ENCODE results near the gene EFHD2.
"Not testable (repeated sequence)": the region's sequence is repeated elsewhere in the genome, so short reads cannot be mapped to it uniquely, and the experiment has no call there.

The EFHD2 gene

DNA sequence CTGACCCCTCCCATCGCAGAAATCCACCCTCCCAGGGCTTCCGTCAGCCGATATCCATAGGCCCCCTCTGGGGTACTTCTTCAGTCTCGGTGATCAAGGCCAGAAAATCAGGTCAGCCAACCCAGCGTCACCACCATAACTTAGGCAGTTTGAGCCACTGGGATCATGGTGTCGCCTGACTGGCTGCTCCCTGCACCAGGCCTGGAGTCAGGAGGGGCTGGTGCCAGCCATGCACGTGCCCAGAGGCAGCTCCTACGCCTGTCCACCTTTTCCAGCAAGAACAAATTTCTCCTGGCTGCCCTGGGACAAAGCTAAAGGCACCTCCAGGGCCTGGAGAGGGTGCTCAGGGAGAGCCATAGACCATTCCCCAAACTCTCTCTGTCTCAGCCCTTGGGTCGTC is 23.8 kb downstream of the EFHD2 start:
- DNase-seq: no peak

- not testable (repeated sequence) for DNase-seq
Measured at GRCh38 chr1:15434739-15435138, 25.1 kb downstream of the EFHD2 start.

DNA sequence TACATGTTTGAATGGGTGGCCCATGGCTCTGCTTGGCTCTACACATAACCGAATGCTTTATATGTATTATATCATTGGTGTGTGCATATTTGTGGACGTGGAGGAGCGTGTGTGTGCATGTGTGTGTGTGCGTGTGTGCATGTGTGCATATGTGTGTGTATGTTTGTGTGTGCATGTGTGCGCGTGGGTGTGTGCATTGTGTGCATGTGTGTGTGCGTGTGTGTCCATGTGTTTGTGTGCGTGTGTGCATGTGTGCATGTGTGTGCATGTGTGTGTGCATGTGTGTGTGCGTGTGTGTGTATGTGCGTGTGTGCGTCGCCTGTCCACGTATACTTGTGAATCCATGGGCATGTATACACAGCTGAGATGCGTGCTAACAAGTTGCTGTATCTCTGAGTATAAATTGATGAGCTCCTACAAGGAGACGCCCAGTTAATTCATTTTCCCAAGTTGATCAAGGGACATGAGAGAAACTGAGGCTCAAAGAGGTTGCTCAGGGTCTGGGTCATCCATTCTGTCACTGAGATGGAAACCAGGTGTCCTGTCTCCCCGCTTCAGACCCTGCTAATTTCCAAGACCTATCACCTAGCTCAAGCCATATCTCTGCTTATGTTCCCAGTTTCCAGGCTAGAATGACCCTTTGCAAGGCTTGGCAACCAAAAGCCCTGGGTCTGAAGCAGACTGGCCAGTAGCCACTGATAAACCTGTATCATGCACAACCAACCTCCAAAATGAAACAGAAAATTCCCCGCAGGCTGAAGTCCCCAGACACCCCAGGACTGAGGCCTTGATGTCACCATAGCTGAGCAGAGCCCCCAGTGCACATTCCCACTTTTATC is 25.8 kb downstream of the EFHD2 start:
- no peak for DNase-seq

- no peak for DNase-seq
Measured at GRCh38 chr1:15436881-15437442, 27.3 kb downstream of the EFHD2 start.

DNA sequence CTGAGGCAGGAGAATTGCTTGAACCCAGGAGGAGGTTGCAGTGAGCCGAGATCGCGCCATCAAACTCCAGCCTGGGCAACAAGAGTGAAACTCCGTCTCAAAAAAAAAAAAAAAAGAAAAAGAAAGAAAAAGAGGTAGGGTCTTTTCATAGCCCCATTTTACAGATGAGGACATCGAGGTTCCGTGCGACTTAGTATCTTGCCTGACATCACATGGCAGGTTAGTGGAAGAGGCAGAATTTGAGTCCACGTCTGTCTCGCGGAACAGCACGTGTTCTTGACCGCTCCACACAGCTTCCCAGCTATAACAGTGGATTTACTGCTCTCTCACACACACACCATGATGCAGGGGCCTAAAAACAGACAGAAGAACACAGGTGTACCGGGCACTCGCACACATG is 29.6 kb downstream of the EFHD2 start:
- no peak for DNase-seq

GRCh38 chr1:15440357-15440756 is 30.7 kb downstream of the EFHD2 start:
- no peak for DNase-seq

GRCh38 chr1:15441247-15441646 is 31.6 kb downstream of the EFHD2 start:
- DNase-seq: no peak

DNA sequence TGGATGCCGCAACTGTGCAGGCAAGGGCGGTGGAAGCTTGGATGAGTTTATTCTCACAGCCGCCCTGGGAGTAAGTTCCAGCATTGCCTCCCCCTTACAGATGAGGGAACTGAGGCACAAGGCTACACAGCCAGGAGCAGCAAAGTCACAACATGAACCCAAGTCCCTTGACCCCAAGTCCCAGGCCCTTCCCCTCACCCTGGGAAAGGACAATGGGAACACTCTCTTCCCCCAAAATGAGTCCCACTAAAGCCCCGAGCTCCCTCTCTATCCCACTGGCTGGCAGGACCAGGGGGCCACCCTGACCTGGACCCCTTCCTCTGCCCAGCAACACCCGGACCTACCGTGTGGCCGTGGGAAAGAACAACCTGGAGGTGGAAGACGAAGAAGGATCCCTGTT is 32.4 kb downstream of the EFHD2 start:
- no peak for DNase-seq

GRCh38 chr1:15442759-15443158 is 33.1 kb downstream of the EFHD2 start:
- no peak for DNase-seq

DNA sequence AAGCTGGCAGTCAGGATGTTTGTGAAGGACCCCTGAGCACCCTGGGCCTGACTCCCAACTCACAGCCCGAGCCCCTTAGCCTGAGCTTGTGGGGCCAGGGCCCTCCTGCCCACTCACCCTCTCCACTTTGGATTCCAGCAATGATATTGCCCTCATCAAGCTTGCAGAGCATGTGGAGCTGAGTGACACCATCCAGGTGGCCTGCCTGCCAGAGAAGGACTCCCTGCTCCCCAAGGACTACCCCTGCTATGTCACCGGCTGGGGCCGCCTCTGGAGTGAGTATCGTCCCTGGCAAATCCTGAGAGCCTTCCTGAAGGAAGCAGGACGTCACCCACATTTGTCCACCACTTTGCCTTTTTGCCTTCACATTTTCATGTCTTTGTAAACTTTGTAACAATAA is 33.6 kb downstream of the EFHD2 start:
- no peak for DNase-seq

DNA sequence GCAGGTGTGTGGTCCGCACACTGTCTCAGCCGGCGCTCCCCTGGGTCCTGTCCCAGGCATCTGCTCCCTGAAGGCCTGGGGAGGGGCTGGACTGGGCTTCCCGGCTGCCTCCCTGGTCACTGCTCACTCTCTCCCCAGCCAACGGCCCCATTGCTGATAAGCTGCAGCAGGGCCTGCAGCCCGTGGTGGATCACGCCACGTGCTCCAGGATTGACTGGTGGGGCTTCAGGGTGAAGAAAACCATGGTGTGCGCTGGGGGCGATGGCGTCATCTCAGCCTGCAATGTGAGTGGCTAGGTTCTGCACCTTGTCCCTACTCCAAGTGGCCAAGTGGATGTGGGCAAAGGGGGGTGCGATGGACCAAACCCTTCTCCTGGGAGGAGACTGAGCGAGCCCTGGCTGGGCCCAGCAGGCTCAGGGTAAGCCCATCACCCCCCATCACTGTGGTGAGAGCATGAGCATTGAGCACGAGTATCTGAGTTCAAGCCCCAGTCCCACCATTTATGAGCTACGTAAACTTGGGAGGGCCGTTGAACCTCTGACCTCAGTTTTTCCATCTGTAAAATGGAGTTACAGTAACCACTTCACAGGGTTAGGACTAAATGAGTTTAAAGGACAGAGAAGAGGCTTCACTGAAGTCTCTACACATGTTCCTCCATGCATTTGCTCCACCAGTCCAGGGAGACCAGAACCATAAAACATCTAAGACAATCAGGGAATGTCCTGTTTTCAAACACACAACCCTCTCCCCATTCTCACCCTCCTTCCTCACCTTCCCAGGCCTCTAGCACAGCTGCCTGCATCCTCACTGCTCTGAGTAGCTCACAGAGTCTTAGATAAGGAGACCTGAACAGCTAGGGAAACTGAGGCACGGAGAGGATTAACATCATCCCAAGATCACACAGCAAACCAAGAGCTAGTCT is 35.0 kb downstream of the EFHD2 start:
- DNase-seq: no peak

- DNase-seq: no peak
Measured at GRCh38 chr1:15445390-15446122, 35.9 kb downstream of the EFHD2 start.

DNA sequence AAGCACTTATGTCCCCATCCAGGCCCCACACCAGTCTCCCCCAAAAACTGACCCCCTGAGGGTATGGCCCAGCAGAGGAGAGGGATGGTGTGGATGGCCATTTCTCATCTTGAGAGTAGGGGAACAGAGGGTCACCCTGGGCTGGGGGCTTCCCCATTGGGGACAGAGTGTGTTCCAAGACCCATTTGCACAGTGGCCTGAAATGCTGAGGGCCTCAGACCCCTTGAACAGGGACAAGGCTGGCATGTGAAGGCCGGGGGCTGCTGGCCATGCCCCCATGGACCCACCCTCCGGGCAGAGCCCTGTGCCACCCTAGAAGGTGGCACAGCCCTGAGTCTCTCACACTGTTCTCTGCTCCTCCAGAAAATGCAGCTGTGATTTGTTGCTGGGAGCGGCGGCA is 36.5 kb downstream of the EFHD2 start:
- DNase-seq: no peak

DNA sequence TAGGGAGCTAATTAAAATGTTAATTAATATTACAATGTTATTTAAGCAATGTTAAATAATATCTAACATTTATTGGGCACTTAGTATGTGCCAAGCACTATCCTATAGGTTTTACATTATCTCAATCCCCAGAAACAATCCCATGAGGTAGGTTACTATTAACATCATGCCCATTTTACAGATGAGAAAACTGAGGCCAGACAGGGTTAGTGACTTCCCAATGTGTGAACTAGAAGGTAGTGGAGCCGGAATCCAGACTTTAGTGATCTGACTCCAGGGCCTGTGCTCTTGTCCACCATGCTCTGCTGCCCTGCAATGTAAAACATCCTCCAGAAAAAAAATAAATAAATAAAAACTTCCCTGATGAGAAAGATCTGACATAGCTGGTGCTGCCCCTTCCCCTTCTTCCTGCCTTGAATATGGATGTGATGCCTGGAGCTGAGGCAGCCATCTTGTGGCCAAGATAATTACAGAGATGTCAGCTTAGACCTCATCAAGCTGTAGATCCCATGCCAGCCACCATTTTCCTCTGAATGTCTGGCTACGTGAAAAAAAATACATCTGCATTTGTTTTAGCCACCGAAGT is 39.3 kb downstream of the EFHD2 start:
- DNase-seq: no peak

- DNase-seq: no peak
Measured at GRCh38 chr1:15449567-15449966, 39.9 kb downstream of the EFHD2 start.

GRCh38 chr1:15451014-15451722 is 41.5 kb downstream of the EFHD2 start:
- no peak for DNase-seq

DNA sequence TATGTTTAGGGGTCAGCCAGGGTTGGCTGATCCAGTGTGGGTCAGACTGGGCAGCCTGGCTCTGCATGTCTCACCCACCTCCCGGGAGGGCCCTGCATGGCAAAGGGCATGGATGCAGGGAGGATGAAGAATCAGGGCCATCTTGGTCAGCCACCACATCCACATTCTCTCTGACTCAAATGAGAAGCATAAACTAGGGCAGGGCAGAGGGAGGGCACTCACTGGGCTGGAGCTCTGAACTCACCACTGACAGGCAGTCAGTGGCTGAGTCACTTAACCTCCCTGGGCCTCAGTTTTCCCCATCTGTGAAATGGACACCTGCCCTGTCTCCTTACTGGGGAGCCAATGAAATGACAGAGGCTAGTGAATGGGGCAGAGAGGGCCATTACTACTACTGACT is 42.5 kb downstream of the EFHD2 start:
- no peak for DNase-seq

DNA sequence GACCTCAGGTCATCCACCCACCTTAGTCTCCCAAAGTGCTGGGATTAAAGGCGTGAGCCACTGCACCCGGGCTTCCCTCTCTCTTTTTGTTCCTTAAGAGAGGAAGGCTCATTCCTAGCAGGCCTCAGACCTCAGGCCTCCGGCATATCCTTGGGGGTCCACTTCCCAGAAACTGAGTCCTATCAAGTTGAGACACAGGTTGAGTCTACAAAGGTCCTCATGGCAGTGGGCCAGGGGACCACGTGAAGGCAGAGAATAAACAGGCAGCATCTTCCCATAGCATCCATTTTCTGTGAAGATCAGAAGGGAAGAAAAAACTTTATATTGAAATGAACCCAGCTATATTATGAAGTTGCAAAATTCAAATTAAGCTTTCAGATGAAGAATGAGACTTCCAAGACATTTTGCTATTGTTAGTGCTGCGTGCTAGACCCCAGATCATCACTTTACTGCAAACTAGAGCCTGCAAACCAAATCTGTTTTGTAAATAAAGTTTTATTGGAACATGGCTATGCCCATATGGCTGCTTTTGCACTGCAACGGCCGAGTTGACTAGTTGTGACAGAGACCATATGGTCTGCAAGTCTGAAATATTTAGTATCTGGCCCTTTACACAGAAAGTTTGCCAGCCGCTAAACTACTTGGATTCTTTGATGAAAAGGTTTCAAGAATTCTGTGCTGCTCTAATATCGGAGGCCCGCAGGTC is 43.3 kb downstream of the EFHD2 start:
- no peak for DNase-seq

GRCh38 chr1:15453734-15454133 is 44.0 kb downstream of the EFHD2 start:
- no peak for DNase-seq

DNA sequence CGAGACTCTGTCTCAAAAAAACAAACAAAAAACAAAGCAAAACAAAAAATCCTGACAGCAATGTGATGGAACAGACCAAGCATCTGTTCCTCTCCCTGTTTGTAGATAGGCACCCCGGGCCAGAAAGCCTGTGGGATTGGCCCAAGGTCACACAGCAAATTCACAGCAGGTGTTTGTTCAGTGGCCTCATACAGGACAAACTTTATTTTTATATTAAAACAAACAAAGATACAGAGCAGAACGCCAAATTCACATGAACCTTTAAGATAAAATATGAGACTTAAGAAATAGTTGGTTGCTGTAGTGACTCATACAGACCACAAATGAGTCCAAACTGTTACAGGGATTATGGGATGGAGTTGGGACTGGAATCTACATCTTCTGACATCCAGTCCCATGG is 44.6 kb downstream of the EFHD2 start:
- DNase-seq: no peak

DNA sequence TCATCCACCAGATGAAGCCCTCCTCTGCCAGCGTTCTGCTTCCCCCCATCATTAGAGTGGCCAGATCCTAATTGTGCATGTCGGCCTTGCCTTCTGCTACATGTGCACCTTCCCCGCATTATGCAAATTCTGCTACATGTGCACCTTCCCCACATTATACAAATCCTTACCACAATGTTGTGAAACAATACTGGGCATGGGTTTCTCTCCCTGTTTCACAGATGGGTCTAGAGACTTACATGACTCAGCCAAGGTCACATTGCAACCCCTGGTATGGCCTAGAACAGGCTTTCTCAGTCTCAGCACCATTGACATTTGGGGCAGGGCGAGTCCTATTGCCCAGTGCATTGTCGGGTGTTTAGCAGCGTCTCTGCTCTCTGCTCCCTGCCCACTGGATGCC is 45.8 kb downstream of the EFHD2 start:
- no peak for DNase-seq

Measured in stimulated activated naive CD4-positive, alpha-beta T cell treated with Interleukin-2 at 50 U/mL for 16 hours (primary cell).